ENCODE data around the gene SMIM43. TPM values are rescaled to one million over a fixed set of nuclear protein-coding genes. Genes with fewer than 3 reads are reported as not detected.

Gene SMIM43
- total RNA-seq, 3 donors from 2014 or later = 1.0 TPM; not detected in 2

- Histone ChIP-seq H3K36me3 (ENCODE audit: low read depth) (no peaks in the 10 kb centered on the region), H3K4me3 (no peak overlapping the region), H3K9me3 (no peaks in the 10 kb centered on the region), H3K4me1 (ENCODE audit: low read depth) (no peaks in the 10 kb centered on the region)
- intact Hi-C loops (cut with DNase I, micrococcal nuclease) = no loop called here
- no peak for ATAC-seq
- no peak for DNase-seq
- no peak for TF ChIP-seq CTCF (IDR thresholded peaks at IDR 0.05)
These were observed 52.8 kb downstream of the SMIM43 start for GRCh38 chr4:121712001-121712651.

GRCh38 chr4:121711263-121712000 lies 53.5 kb downstream of the SMIM43 start:
- no peaks in the 10 kb centered on the region for H3K36me3 ChIP-seq (ENCODE audit: low read depth)
- intact Hi-C loops (cut with DNase I, micrococcal nuclease) = no loop called here
- DNase-seq (peak; percentile 52 to 77 (median 67)), ATAC-seq (peak; percentile 87)
- H3K4me1 ChIP-seq (ENCODE audit: low read depth) = no peaks in the 10 kb centered on the region
- TF ChIP-seq CTCF (IDR thresholded peaks at IDR 0.05) = no peak
- H3K4me3 ChIP-seq = no peak overlapping the region
- H3K9me3 ChIP-seq = no peaks in the 10 kb centered on the region

GRCh38 chr4:121709766-121710405 lies 55.1 kb downstream of the SMIM43 start:
- ATAC-seq = no peak
- no peak for TF ChIP-seq CTCF (IDR thresholded peaks at IDR 0.05)

More at GRCh38 chr4:121709766-121710405, 55.1 kb downstream of the SMIM43 start:
- no peak overlapping the region for H3K4me3 ChIP-seq
- H3K4me1 ChIP-seq (ENCODE audit: low read depth) = no peaks in the 10 kb centered on the region
- H3K36me3 ChIP-seq (ENCODE audit: low read depth) = no peaks in the 10 kb centered on the region
- no peak for DNase-seq
- intact Hi-C loops (cut with DNase I, micrococcal nuclease) = no loop called here
- H3K9me3 ChIP-seq = no peaks in the 10 kb centered on the region

Other genes starting within 250 kb of the SMIM43 start
- 100 to 1,000 TPM in 1 of 3 donors, 10 to 100 TPM in 2; 47.3 to 157 (median 89.2) TPM for gene ANXA5, start 68.2 kb downstream of the SMIM43 start, total RNA-seq
- gene EXOSC9, start 36.2 kb upstream of the SMIM43 start, total RNA-seq = 10 to 100 TPM; 12.5 to 16.0 (median 12.6) TPM
- gene CCNA2, start 58.7 kb upstream of the SMIM43 start, total RNA-seq = 10 to 100 TPM in 1 of 3 donors, 1 to 10 TPM in 2; 2.8 to 18.9 (median 4.0) TPM
- gene BBS7, start 105.3 kb upstream of the SMIM43 start, total RNA-seq = 10 to 100 TPM in 2 of 3 donors, 1 to 10 TPM in 1; 9.4 to 19.6 (median 13.5) TPM
- 1 to 10 TPM in 1 of 3 donors, under 1 TPM in 2; 0.17 to 1.0 (median 0.51) TPM for gene TRPC3, start 186.9 kb upstream of the SMIM43 start, total RNA-seq

Measured in mucosa of descending colon (tissue), 3 donors.